ENCODE data around the gene OGFOD2. TPM values are rescaled to one million over a fixed set of nuclear protein-coding genes. Genes with fewer than 3 reads are reported as not detected.
A peak's percentile ranks its signal among the peaks of the same experiment; 100 is the strongest.

The OGFOD2 gene
- total and polyA plus RNA-seq, 9 of the 15 experiments (the other 6 are each of a cell fraction or from before 2014, with no cell fraction given) = 1.4 to 111 (median 18.5) TPM

GRCh38 chr12:122983789-122984515 lies 8.9 kb downstream of the OGFOD2 start:
- no peaks in the 10 kb centered on the region for H3K9me3 ChIP-seq (replicated peaks; ENCODE audit: control insufficient read depth, insufficient read depth, low read depth, low read length)
- POLR2A ChIA-PET = interaction anchor here (0.7 to 4.0 kb wide), 8 partner anchors 8 to 248 kb away, joined by 3 to 22 read pairs (median 4); partner anchors contain the start of genes ABCB9, MPHOSPH9 and OGFOD2
- in situ Hi-C loops (cut with MboI) = no loop called here
- H4K20me1 ChIP-seq (replicated peaks; ENCODE audit: control insufficient read depth, insufficient read depth, low read length) = peaks cover 5% of the 10 kb centered on the region; the same call in 1 of the 2 replicates
- H3K4me2 ChIP-seq (ENCODE audit: insufficient read depth, low read length) = no peak overlapping the region
- no peaks in the 10 kb centered on the region for H3K27me3 ChIP-seq (ENCODE audit: control insufficient read depth in 2 of 2, insufficient read depth in 2 of 2, low read length in 2 of 2)
- no peak overlapping the region for H3K4me3 ChIP-seq
- no peak overlapping the region for H2AFZ ChIP-seq (ENCODE audit: low read depth, low read length)
- H3K36me3 ChIP-seq (ENCODE audit: control insufficient read depth, insufficient read depth, low read length) = peaks cover 36% of the 10 kb centered on the region
- no peaks in the 10 kb centered on the region for H3K9me1 ChIP-seq (ENCODE audit: control insufficient read depth, insufficient read depth, low read length)
- FAIRE-seq = peak; percentile 65
- peaks cover 30% of the 10 kb centered on the region for H3K79me2 ChIP-seq (ENCODE audit: control insufficient read depth, insufficient read depth, low read length)
- peak overlapping the region; percentile 67; the same call in 2 of the 3 replicates for H3K27ac ChIP-seq (ENCODE audit: extremely low read depth, low read depth, low read length)
- intact Hi-C loops (cut with micrococcal nuclease) = loop anchor here (5.0 to 10.0 kb wide), 2 partner anchors 48 to 161 kb away; no protein-coding TSS in a partner anchor
- BruUV-seq (replicated peaks) = no TSS peak
- peak; percentile 15 for ATAC-seq
- peak in 3 of 4 experiments; percentile 42 to 50 (median 49) for DNase-seq (ENCODE audit: extremely low read depth in 1 of 4, low spot score in 3 of 4)
- WGBS (ENCODE audit: insufficient coverage, low coverage, missing lambda C conversion rate) = 54% methylated on average over 9 of the region's 9 CpGs
- no peak overlapping the region; a peak in 1 of 4 replicates for H3K9ac ChIP-seq (ENCODE audit: insufficient read depth in 1 of 2, low read depth in 2 of 2, low read length in 2 of 2)
- CTCF ChIA-PET (ENCODE audit: low intra/inter-chr PET ratio) = no interaction called here
- H3K4me1 ChIP-seq (replicated peaks in 1 of 2; ENCODE audit: control insufficient read depth in 2 of 2, insufficient read depth in 2 of 2, low read length in 2 of 2) = peaks cover 33 to 98% of the 10 kb centered on the region in 2 experiments
- no peak for TF ChIP-seq FOXA1 (IDR thresholded peaks at IDR 0.05; ENCODE audit: borderline replicate concordance)
- no peak for TF ChIP-seq MAFG (tag; conservative IDR thresholded peaks at IDR 0.05)
- TF ChIP-seq NFIX (CRISPR knock-in tag; IDR thresholded peaks at IDR 0.05; ENCODE audit: low read depth) = no peak
- TF ChIP-seq E2F1 (CRISPR knock-in tag; IDR thresholded peaks at IDR 0.05) = no peak
- TF ChIP-seq MCM3 (IDR thresholded peaks at IDR 0.05) = no peak
- no peak for TF ChIP-seq PHF20 (IDR thresholded peaks at IDR 0.05; ENCODE audit: partially characterized antibody)
- TF ChIP-seq GABPA (tag; conservative IDR thresholded peaks at IDR 0.05; ENCODE audit: low read depth) = peak; percentile 38
- TF ChIP-seq NR1H2 (CRISPR knock-in tag; IDR thresholded peaks at IDR 0.05) = no peak
- no peak for TF ChIP-seq PHF8 (IDR thresholded peaks at IDR 0.05; ENCODE audit: borderline replicate concordance, low read length)
- 0 out of 2 replicates have a peak, but pooled peaks have one; percentile 21 for TF ChIP-seq ATF7 (IDR thresholded peaks at IDR 0.05)
- TF ChIP-seq ZNF609 (CRISPR knock-in tag; IDR thresholded peaks at IDR 0.05; ENCODE audit: borderline replicate concordance) = no peak
- TF ChIP-seq BCOR (IDR thresholded peaks at IDR 0.05) = no peak
- no peak for TF ChIP-seq ZNF263 (CRISPR knock-in tag; IDR thresholded peaks at IDR 0.05; ENCODE audit: borderline replicate concordance)
- TF ChIP-seq SAFB2 (IDR thresholded peaks at IDR 0.05; ENCODE audit: borderline replicate concordance, low read depth, low read length, severe bottlenecking) = no peak
- no peak for TF ChIP-seq MTA2 (IDR thresholded peaks at IDR 0.05; ENCODE audit: low read depth)
- TF ChIP-seq FOSL1 (tag; conservative IDR thresholded peaks at IDR 0.05) = no peak

Data from K562 (cell line).